Measurements from ENCODE around the gene CTBP2.

The CTBP2 gene

GRCh38 chr10:125017547-125018298 lies 142.6 kb downstream of the CTBP2 start:
- Histone ChIP-seq H3K4me3 (ENCODE audit: extremely low read depth, insufficient read depth, low read length, poor library complexity, severe bottlenecking) (no peak overlapping the region), H3K36me3 (ENCODE audit: control insufficient read depth, insufficient read depth, low read length) (peaks cover 86% of the 10 kb centered on the region), H3K4me1 (ENCODE audit: control insufficient read depth, insufficient read depth, low read length, poor library complexity, severe bottlenecking) (peaks cover 2% of the 10 kb centered on the region), H3K9me3 (ENCODE audit: control insufficient read depth, low read length) (peaks cover 13% of the 10 kb centered on the region), H3K27ac (ENCODE audit: low read depth, low read length, severe bottlenecking) (no peak overlapping the region)
- 91 to 93% methylated on average over 10 to 12 of the region's 12 CpGs for WGBS, 2 experiments (ENCODE audit: insufficient coverage in 2 of 2)

- Histone ChIP-seq H3K27ac (ENCODE audit: low read depth, low read length, severe bottlenecking) (no peak overlapping the region), H3K36me3 (ENCODE audit: control insufficient read depth, insufficient read depth, low read length) (peaks cover 87% of the 10 kb centered on the region), H3K4me3 (ENCODE audit: extremely low read depth, insufficient read depth, low read length, poor library complexity, severe bottlenecking) (no peak overlapping the region), H3K9me3 (ENCODE audit: control insufficient read depth, low read length) (peaks cover 13% of the 10 kb centered on the region), H3K4me1 (ENCODE audit: control insufficient read depth, insufficient read depth, low read length, poor library complexity, severe bottlenecking) (peaks cover 2% of the 10 kb centered on the region)
- WGBS, 2 experiments (ENCODE audit: insufficient coverage in 2 of 2): 92 to 95% methylated on average over 10 of the region's 14 CpGs
Observed at GRCh38 chr10:125016611-125017202, 143.7 kb downstream of the CTBP2 start.

- peaks cover 87% of the 10 kb centered on the region for H3K36me3 ChIP-seq (ENCODE audit: control insufficient read depth, insufficient read depth, low read length)
- H3K4me3 ChIP-seq (ENCODE audit: extremely low read depth, insufficient read depth, low read length, poor library complexity, severe bottlenecking): no peak overlapping the region
- peaks cover 13% of the 10 kb centered on the region for H3K9me3 ChIP-seq (ENCODE audit: control insufficient read depth, low read length)
- H3K4me1 ChIP-seq (ENCODE audit: control insufficient read depth, insufficient read depth, low read length, poor library complexity, severe bottlenecking): peaks cover 2% of the 10 kb centered on the region
- no peak overlapping the region for H3K27ac ChIP-seq (ENCODE audit: low read depth, low read length, severe bottlenecking)
- WGBS, 2 experiments (ENCODE audit: insufficient coverage in 2 of 2): 92% methylated on average over 8 to 10 of the region's 10 CpGs
Observed at GRCh38 chr10:125016123-125016522, 144.2 kb downstream of the CTBP2 start.

GRCh38 chr10:125015356-125015944 lies 144.9 kb downstream of the CTBP2 start:
- peaks cover 87% of the 10 kb centered on the region for H3K36me3 ChIP-seq (ENCODE audit: control insufficient read depth, insufficient read depth, low read length)
- peaks cover 6% of the 10 kb centered on the region for H3K4me1 ChIP-seq (ENCODE audit: control insufficient read depth, insufficient read depth, low read length, poor library complexity, severe bottlenecking)
- peaks cover 12% of the 10 kb centered on the region for H3K9me3 ChIP-seq (ENCODE audit: control insufficient read depth, low read length)
- no peak overlapping the region for H3K27ac ChIP-seq (ENCODE audit: low read depth, low read length, severe bottlenecking)
- 94 to 98% methylated on average over 20 to 22 of the region's 23 CpGs for WGBS, 2 experiments (ENCODE audit: insufficient coverage in 2 of 2)
- no peak overlapping the region for H3K4me3 ChIP-seq (ENCODE audit: extremely low read depth, insufficient read depth, low read length, poor library complexity, severe bottlenecking)

- Histone ChIP-seq H3K4me1 (ENCODE audit: control insufficient read depth, insufficient read depth, low read length, poor library complexity, severe bottlenecking) (peaks cover 6% of the 10 kb centered on the region), H3K27ac (ENCODE audit: low read depth, low read length, severe bottlenecking) (no peak overlapping the region), H3K4me3 (ENCODE audit: extremely low read depth, insufficient read depth, low read length, poor library complexity, severe bottlenecking) (no peak overlapping the region), H3K9me3 (ENCODE audit: control insufficient read depth, low read length) (peaks cover 6% of the 10 kb centered on the region), H3K36me3 (ENCODE audit: control insufficient read depth, insufficient read depth, low read length) (peaks cover 87% of the 10 kb centered on the region)
- WGBS, 2 experiments (ENCODE audit: insufficient coverage in 2 of 2): 94 to 97% methylated on average over 15 to 16 of the region's 19 CpGs
Observed at GRCh38 chr10:125014836-125015355, 145.5 kb downstream of the CTBP2 start.

- Histone ChIP-seq H3K27ac (ENCODE audit: low read depth, low read length, severe bottlenecking) (no peak overlapping the region), H3K9me3 (ENCODE audit: control insufficient read depth, low read length) (no peaks in the 10 kb centered on the region), H3K4me3 (ENCODE audit: extremely low read depth, insufficient read depth, low read length, poor library complexity, severe bottlenecking) (no peak overlapping the region), H3K4me1 (ENCODE audit: control insufficient read depth, insufficient read depth, low read length, poor library complexity, severe bottlenecking) (peaks cover 6% of the 10 kb centered on the region), H3K36me3 (ENCODE audit: control insufficient read depth, insufficient read depth, low read length) (peaks cover 84% of the 10 kb centered on the region)
- WGBS, 2 experiments (ENCODE audit: insufficient coverage in 2 of 2): 89% methylated on average over 17 to 18 of the region's 20 CpGs
Observed at GRCh38 chr10:125014086-125014830, 146.1 kb downstream of the CTBP2 start.

- H3K4me3 ChIP-seq (ENCODE audit: extremely low read depth, insufficient read depth, low read length, poor library complexity, severe bottlenecking): no peak overlapping the region
- H3K36me3 ChIP-seq (ENCODE audit: control insufficient read depth, insufficient read depth, low read length): peaks cover 79% of the 10 kb centered on the region
- H3K9me3 ChIP-seq (ENCODE audit: control insufficient read depth, low read length): no peaks in the 10 kb centered on the region
- H3K4me1 ChIP-seq (ENCODE audit: control insufficient read depth, insufficient read depth, low read length, poor library complexity, severe bottlenecking): peaks cover 4% of the 10 kb centered on the region
- no peak overlapping the region for H3K27ac ChIP-seq (ENCODE audit: low read depth, low read length, severe bottlenecking)
- WGBS, 2 experiments (ENCODE audit: insufficient coverage in 2 of 2): 87 to 97% methylated on average over 6 to 7 of the region's 7 CpGs
Observed at GRCh38 chr10:125013529-125013872, 146.9 kb downstream of the CTBP2 start.

- Histone ChIP-seq H3K4me1 (ENCODE audit: control insufficient read depth, insufficient read depth, low read length, poor library complexity, severe bottlenecking) (peaks cover 4% of the 10 kb centered on the region), H3K9me3 (ENCODE audit: control insufficient read depth, low read length) (no peaks in the 10 kb centered on the region), H3K36me3 (ENCODE audit: control insufficient read depth, insufficient read depth, low read length) (peaks cover 82% of the 10 kb centered on the region), H3K27ac (ENCODE audit: low read depth, low read length, severe bottlenecking) (no peak overlapping the region), H3K4me3 (ENCODE audit: extremely low read depth, insufficient read depth, low read length, poor library complexity, severe bottlenecking) (no peak overlapping the region)
- 82 to 88% methylated on average over 6 to 14 of the region's 15 CpGs for WGBS, 2 experiments (ENCODE audit: insufficient coverage in 2 of 2)
Observed at GRCh38 chr10:125012851-125013528, 147.4 kb downstream of the CTBP2 start.

- Histone ChIP-seq H3K27ac (ENCODE audit: low read depth, low read length, severe bottlenecking) (no peak overlapping the region), H3K36me3 (ENCODE audit: control insufficient read depth, insufficient read depth, low read length) (peaks cover 78% of the 10 kb centered on the region), H3K4me1 (ENCODE audit: control insufficient read depth, insufficient read depth, low read length, poor library complexity, severe bottlenecking) (peaks cover 4% of the 10 kb centered on the region), H3K4me3 (ENCODE audit: extremely low read depth, insufficient read depth, low read length, poor library complexity, severe bottlenecking) (no peak overlapping the region), H3K9me3 (ENCODE audit: control insufficient read depth, low read length) (no peaks in the 10 kb centered on the region)
- WGBS, 2 experiments (ENCODE audit: insufficient coverage in 2 of 2): 91 to 92% methylated on average over 24 to 27 of the region's 27 CpGs
Observed at GRCh38 chr10:125011926-125012705, 148.2 kb downstream of the CTBP2 start.

Data from mesodermal cell (in vitro differentiated cells).